ENCODE results near the gene CUX1.
"Not testable (repeated sequence)": the region's sequence is repeated elsewhere in the genome, so short reads cannot be mapped to it uniquely, and the experiment has no call there.

Gene CUX1

DNA sequence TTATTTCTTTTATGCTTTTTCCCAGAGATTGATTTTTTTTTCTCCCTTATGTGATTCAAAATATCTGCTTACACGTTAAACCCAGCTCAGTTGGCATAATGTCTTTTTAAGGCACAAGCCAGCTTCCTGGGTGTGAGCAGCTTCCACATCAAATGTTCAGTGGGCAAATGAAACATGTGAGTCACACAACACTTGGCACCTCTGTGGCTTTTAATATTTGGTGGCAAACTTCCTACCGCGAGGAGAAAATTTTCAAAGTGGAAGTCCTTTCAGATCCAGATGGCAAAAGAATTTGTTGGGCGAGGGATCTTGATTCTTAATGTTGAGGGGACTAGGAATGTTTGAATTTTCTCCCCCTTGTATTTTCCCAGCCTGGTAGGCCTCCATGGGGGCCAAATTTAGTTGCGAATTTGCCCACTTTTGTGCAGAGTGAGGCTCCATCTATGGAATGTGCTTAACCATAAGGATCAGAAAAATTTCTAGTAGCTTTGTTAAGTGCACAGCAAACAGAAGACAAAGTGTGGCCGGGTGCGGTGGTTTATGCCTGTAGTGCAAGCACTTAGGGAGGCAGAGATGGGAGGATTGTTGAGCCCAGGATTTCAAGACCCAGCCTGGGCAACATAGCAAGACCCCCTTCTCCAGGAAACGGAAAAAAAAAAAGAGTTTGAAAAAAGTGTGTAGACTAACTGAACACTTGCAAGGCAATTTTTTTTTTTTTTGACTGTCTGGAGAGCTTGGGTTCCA lies 31.0 kb downstream of the CUX1 start:
- ChIA-PET CTCF (interaction anchor here (1.0 to 1.7 kb wide), 3 partner anchors 9 to 27 kb away, joined by 3 to 4 read pairs (median 4); no protein-coding TSS in a partner anchor), POLR2A (no interaction called here)
- TF ChIP-seq, protein P1, sequence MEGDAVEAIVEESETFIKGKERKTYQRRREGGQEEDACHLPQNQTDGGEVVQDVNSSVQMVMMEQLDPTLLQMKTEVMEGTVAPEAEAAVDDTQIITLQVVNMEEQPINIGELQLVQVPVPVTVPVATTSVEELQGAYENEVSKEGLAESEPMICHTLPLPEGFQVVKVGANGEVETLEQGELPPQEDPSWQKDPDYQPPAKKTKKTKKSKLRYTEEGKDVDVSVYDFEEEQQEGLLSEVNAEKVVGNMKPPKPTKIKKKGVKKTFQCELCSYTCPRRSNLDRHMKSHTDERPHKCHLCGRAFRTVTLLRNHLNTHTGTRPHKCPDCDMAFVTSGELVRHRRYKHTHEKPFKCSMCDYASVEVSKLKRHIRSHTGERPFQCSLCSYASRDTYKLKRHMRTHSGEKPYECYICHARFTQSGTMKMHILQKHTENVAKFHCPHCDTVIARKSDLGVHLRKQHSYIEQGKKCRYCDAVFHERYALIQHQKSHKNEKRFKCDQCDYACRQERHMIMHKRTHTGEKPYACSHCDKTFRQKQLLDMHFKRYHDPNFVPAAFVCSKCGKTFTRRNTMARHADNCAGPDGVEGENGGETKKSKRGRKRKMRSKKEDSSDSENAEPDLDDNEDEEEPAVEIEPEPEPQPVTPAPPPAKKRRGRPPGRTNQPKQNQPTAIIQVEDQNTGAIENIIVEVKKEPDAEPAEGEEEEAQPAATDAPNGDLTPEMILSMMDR (IDR thresholded peaks at IDR 0.05; ENCODE audit: insufficient read depth, low read length, missing control alignments): no peak
- DNase-seq (ENCODE audit: low read depth, low spot score): no peak
- no peak overlapping the region for H3K4me3 ChIP-seq (ENCODE audit: low read depth, low read length)

DNA sequence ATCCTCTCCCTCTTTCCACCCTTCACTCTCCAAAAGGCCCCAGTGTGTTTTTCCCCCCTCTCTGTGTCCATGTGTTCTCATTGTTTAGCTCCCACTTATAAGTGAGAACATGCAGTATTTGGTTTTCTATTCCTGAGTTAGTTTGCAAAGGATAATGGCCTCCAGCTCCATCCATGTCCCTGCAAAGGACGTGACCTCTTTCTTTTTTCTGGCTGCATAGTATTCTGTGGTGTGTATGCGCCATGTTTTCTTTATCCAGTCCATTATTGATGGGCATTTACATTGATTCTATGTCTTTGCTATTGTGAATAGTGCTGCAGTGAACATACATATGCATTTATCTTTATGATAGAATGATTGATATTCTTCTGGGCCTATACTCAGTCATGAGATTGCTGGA lies 31.9 kb downstream of the CUX1 start:
- H3K4me3 ChIP-seq (ENCODE audit: low read depth, low read length); DNase-seq (ENCODE audit: low read depth, low spot score); POLR2A ChIA-PET: not testable (repeated sequence)
- CTCF ChIA-PET: interaction anchor here (1.0 to 1.7 kb wide), 2 partner anchors 11 to 28 kb away, joined by 3 to 4 read pairs; no protein-coding TSS in a partner anchor

DNA sequence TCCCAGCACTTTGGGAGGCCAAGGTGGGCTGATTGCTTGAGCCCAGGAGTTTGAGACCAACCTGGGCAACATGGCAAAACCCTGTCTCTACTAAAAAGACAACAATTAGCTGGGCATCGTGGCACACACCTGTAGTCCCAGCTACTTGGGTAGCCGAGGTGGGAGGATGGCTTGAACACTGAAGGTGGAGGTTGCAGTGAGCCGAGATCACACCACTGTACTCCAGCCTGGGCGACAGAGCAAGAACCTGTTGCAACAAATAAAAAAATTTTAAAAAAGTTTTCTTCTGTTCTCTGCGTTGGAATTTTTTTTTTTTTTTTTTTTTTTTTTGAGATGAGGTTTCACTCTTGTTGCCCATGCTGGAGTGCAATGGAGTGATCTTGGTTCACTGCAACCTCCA lies 34.9 kb downstream of the CUX1 start:
- DNase-seq (ENCODE audit: low read depth, low spot score); POLR2A ChIA-PET; H3K4me3 ChIP-seq (ENCODE audit: low read depth, low read length); CTCF ChIA-PET: not testable (repeated sequence)

DNA sequence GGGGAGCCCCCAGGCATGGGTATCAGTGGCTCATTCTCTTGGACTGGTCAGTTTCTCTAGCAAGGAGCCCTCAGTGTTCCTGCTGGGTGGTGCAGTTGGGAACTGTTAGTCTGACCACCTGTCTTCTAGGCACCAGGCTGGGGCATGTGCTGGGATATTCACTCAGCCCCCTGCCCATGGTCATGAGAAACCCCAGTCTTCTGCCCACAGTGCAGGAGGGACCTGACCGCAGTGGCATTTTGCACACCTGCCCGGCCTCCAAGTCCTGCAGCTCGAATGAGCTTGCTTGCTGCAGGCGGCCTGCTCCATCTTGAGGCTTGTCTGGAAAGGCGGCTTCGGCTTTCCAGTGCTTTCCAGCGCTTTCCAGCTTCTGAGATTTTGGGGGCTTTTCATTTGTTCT lies 36.3 kb downstream of the CUX1 start:
- ChIA-PET POLR2A (no interaction called here), CTCF (no interaction called here)
- DNase-seq (ENCODE audit: low read depth, low spot score): no peak
- TF ChIP-seq, protein P1 (IDR thresholded peaks at IDR 0.05; ENCODE audit: insufficient read depth, low read length, missing control alignments): no peak
- H3K4me3 ChIP-seq (ENCODE audit: low read depth, low read length): no peak overlapping the region

DNA sequence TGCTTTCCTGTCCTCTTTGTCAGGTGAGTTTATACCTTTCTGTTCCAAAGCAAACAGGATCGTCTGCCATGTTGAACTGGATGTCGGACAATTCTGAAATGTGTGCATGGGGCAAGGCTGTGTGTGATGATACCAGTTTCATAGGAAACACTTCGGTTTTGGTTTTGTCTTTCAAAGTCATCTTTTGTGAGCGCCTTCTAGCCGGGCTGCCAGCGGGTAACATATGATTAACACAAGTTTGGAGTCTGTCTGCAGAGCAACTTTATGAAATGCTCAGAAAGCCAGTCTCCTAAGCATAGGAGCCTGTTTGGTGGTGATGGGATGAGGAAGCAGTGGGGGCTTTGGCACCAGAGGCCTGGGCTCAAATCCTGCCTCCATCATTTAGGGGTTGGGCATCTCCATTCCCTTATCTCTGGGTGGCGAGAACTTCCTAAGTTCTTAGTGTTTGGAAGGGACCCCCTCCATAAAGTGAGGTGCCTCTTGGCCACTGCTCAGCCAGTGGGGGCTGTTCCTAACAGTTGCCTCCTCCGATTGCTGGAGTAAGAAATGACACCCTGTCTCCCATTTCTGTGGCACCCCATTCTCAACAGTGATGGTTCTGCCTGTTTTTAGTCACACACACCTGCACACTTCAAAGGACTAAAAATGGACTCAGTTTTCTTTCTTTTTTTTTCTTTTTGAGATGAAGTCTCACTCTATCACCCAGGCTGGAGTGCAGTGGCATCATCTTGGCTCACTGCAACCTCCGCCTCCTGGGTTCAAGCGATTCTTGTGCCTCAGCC lies 36.8 kb downstream of the CUX1 start:
- ChIA-PET CTCF (no interaction called here), POLR2A (no interaction called here)
- no peak for DNase-seq (ENCODE audit: low read depth, low spot score)
- TF ChIP-seq, protein P1 (IDR thresholded peaks at IDR 0.05; ENCODE audit: insufficient read depth, low read length, missing control alignments): no peak
- no peak overlapping the region for H3K4me3 ChIP-seq (ENCODE audit: low read depth, low read length)

DNA sequence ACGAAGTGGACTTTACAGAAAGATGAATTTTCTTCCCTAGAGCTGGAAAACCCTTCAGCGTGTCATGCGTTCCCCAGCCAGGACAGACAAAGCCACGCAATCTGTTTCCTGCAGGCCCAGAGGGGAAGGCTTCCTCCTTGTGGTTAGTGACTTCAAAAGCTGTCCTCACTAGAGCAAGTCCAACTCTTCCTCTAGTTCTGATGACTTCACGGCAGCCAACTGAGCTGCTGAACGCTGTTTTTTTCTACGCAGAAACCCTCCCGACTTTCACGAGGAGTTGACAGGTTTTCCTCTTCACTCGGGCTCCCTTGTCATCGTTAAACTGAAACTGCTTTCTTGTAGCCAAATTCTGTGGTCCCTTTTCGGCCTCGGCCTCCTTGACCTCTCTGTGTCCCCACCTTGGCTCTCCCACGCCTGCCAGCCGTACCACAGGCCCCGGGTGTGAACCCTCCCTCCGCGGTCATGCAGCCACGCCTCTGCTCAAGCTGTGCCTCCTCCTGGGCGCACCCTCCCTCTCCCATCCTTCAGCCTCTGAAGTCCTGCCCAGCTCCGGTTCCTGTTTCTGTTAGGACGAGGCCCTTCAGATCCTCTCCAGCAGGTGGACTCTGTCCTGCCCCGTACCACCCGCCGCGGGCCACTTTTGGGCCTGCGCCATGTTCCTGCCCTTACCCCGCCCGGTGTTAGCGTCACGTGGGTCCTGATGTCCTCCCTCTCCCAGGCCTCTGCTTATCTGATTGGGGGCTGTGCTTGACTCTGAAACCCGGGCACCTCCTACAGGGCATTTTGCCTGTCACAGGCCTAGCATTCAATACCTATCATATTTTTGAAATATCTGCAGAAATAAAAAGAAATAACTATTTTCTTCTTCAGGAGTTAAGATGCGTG lies 39.3 kb downstream of the CUX1 start:
- TF ChIP-seq, protein P1 (IDR thresholded peaks at IDR 0.05; ENCODE audit: insufficient read depth, low read length, missing control alignments): peak; percentile 18
- H3K4me3 ChIP-seq (ENCODE audit: low read depth, low read length): peak overlapping the region; percentile 46
- POLR2A ChIA-PET: interaction anchor here (0.6 to 0.8 kb wide), 2 partner anchors 175 to 189 kb away, joined by 3 read pairs; no protein-coding TSS in a partner anchor
- DNase-seq (ENCODE audit: low read depth, low spot score): peak; percentile 24
- CTCF ChIA-PET: interaction anchor here (0.5 to 1.3 kb wide), 6 partner anchors 8 to 417 kb away, joined by 3 to 5 read pairs (median 3); no protein-coding TSS in a partner anchor
